HG02763 (cell line): Measurements from ENCODE around the gene KLHL35.
"Not testable (repeated sequence)": the region's sequence is repeated elsewhere in the genome, so short reads cannot be mapped to it uniquely, and the experiment has no call there.

Experiments
- ATAC-seq: cut with Tn5 transposase; IDR thresholded peaks from one replicate; pipeline ENCODE4 v1.9.1; 2021; ENCODE audit warnings: mild to moderate bottlenecking, moderate library complexity; ENCODE audit not compliant: unreplicated experiment

KLHL35 gene

GRCh38 chr11:75394085-75394840 is 38.7 kb downstream of the KLHL35 start:
- ATAC-seq: no peak

GRCh38 chr11:75389925-75390324 is 43.1 kb downstream of the KLHL35 start:
- ATAC-seq: no peak

- no peak for ATAC-seq
Measured at GRCh38 chr11:75389276-75389605, 43.8 kb downstream of the KLHL35 start.

GRCh38 chr11:75388386-75389275 is 44.4 kb downstream of the KLHL35 start:
- ATAC-seq: no peak

- no peak for ATAC-seq
Measured at GRCh38 chr11:75387736-75388294, 45.2 kb downstream of the KLHL35 start.

- ATAC-seq: no peak
Measured at GRCh38 chr11:75386942-75387630, 45.9 kb downstream of the KLHL35 start.

GRCh38 chr11:75384438-75385080 is 48.4 kb downstream of the KLHL35 start:
- ATAC-seq: no peak

- ATAC-seq: no peak
Measured at GRCh38 chr11:75383246-75383645, 49.8 kb downstream of the KLHL35 start.

GRCh38 chr11:75380716-75381420 is 52.1 kb downstream of the KLHL35 start:
- no peak for ATAC-seq

GRCh38 chr11:75380245-75380644 is 52.8 kb downstream of the KLHL35 start:
- ATAC-seq: no peak

- not testable (repeated sequence) for ATAC-seq
Measured at GRCh38 chr11:75378776-75379175, 54.2 kb downstream of the KLHL35 start.

GRCh38 chr11:75376175-75376574 is 56.8 kb downstream of the KLHL35 start:
- ATAC-seq: no peak

- no peak for ATAC-seq
Measured at GRCh38 chr11:75375626-75376025, 57.4 kb downstream of the KLHL35 start.

- no peak for ATAC-seq
Measured at GRCh38 chr11:75374646-75375045, 58.4 kb downstream of the KLHL35 start.

GRCh38 chr11:75373201-75373600 is 59.8 kb downstream of the KLHL35 start:
- no peak for ATAC-seq
